Smooth muscle cell (in vitro differentiated cells): ENCODE measurements around the gene BIRC3. TPM values are rescaled to one million over a fixed set of nuclear protein-coding genes. Genes with fewer than 3 reads are reported as not detected.

Experiments used
- DNase-seq: peaks from one replicate; lab custom pipeline; 2025; ENCODE audit not compliant: unreplicated experiment; lab: John Stamatoyannopoulos, UW
- H2AFZ ChIP-seq: fragments of 200-600 bp; sonication (generic); 2 replicates; pipeline ENCODE4 v1.6.0; 2016; ENCODE audit warnings: antibody characterized with exemption, low read depth, mild to moderate bottlenecking
- H3F3A ChIP-seq: fragments of 200-600 bp; sonication (generic); 2 replicates; pipeline ENCODE4 v1.6.0; 2017; ENCODE audit warnings: antibody characterized with exemption, low read depth
- H3K27ac ChIP-seq: fragments of 200-600 bp; sonication (generic); 2 replicates; pipeline ENCODE4 v1.5.1; 2016; ENCODE audit warnings: low read depth, mild to moderate bottlenecking
- H3K27me3 ChIP-seq: fragments of 200-600 bp; sonication (generic); 2 replicates; pipeline ENCODE4 v1.6.1; 2016; ENCODE audit warnings: low read depth, mild to moderate bottlenecking
- H3K36me3 ChIP-seq: fragments of 200-600 bp; sonication (generic); 2 replicates; pipeline ENCODE4 v1.5.1; 2016; ENCODE audit warnings: low read depth
- H3K4me1 ChIP-seq: fragments of 200-600 bp; sonication (generic); 2 replicates; pipeline ENCODE4 v1.5.1; 2016; ENCODE audit warnings: low read depth
- H3K4me2 ChIP-seq: fragments of 200-600 bp; sonication (generic); 2 replicates; pipeline ENCODE4 v1.6.0; 2016; ENCODE audit warnings: mild to moderate bottlenecking
- H3K4me3 ChIP-seq: fragments of 200-600 bp; sonication (generic); 2 replicates; pipeline ENCODE4 v1.5.1; 2016; ENCODE audit warnings: mild to moderate bottlenecking
- H3K79me2 ChIP-seq: fragments of 200-600 bp; sonication (generic); 2 replicates; pipeline ENCODE4 v1.6.0; 2016; ENCODE audit warnings: low read depth, mild to moderate bottlenecking
- H3K9ac ChIP-seq: fragments of 200-600 bp; sonication (generic); 2 replicates; pipeline ENCODE4 v1.6.0; 2016; ENCODE audit warnings: low read depth
- H3K9me3 ChIP-seq: fragments of 200-600 bp; sonication (generic); replicated peaks from 2 replicates; pipeline ENCODE4 v1.5.1; 2016; ENCODE audit warnings: low read depth
- H4K20me1 ChIP-seq: fragments of 200-600 bp; sonication (generic); 2 replicates; pipeline ENCODE4 v1.6.0; 2016; ENCODE audit warnings: low read depth
- CTCF ChIP-seq: fragments of 200-600 bp; sonication (generic); IDR thresholded peaks from 2 replicates; pipeline ENCODE4 v1.5.1; 2017; ENCODE audit warnings: borderline replicate concordance, mild to moderate bottlenecking, antibody characterized with exemption; ENCODE audit not compliant: insufficient read depth, poor library complexity, severe bottlenecking
- WGBS: methylation state at CpG from one replicate; pipeline ENCODE4 v1.1.7; 2016; ENCODE audit warnings: low lambda C conversion rate; 5-methylcytosine and 5-hydroxymethylcytosine counted together
- polyA plus RNA-seq: library from polyadenylated mRNA; unstranded; fragments of >200 nt; fragmentation: Nextera tagmentation; extraction: Ambion mirVana; gene quantifications from 2 replicates; pipeline ENCODE4 v1.2.1, GENCODE V29; 2016
- total RNA-seq: library from RNA; depleted of rRNA; stranded (reverse); fragments of >200 nt; gene quantifications from 2 replicates; pipeline ENCODE4 v1.2.3, GENCODE V29; 2014

The BIRC3 gene
- total and polyA plus RNA-seq, 2 experiments from 2014 or later: 0.94 to 1.6 TPM

- H3K4me1 ChIP-seq: peaks cover 3% of the 10 kb centered on the region
These were observed 2.9 kb downstream of the BIRC3 start for GRCh38 chr11:102320188-102320587.

GRCh38 chr11:102320679-102321078 is 3.4 kb downstream of the BIRC3 start:
- H3K27me3 ChIP-seq: no peaks in the 10 kb centered on the region
- H4K20me1 ChIP-seq: no peaks in the 10 kb centered on the region
- peak overlapping the region; percentile 26 for H2AFZ ChIP-seq
- peaks cover 4% of the 10 kb centered on the region for H3F3A ChIP-seq
- H3K79me2 ChIP-seq: no peaks in the 10 kb centered on the region
- no peak overlapping the region for H3K4me3 ChIP-seq
- DNase-seq: no peak
- H3K4me1 ChIP-seq: peaks cover 3% of the 10 kb centered on the region
- no peak overlapping the region for H3K4me2 ChIP-seq
- no peaks in the 10 kb centered on the region for H3K36me3 ChIP-seq
- no peak for TF ChIP-seq CTCF
- no peak overlapping the region for H3K9ac ChIP-seq
- H3K9me3 ChIP-seq: no peaks in the 10 kb centered on the region
- H3K27ac ChIP-seq: no peak overlapping the region

More at GRCh38 chr11:102320188-102320587, 2.9 kb downstream of the BIRC3 start:
- TF ChIP-seq CTCF: no peak
- H3K9ac ChIP-seq: no peak overlapping the region
- no peaks in the 10 kb centered on the region for H3K36me3 ChIP-seq
- no peak overlapping the region for H2AFZ ChIP-seq
- H3K27me3 ChIP-seq: no peaks in the 10 kb centered on the region
- no peak overlapping the region for H3K4me3 ChIP-seq
- H4K20me1 ChIP-seq: no peaks in the 10 kb centered on the region
- H3F3A ChIP-seq: peaks cover 4% of the 10 kb centered on the region
- H3K9me3 ChIP-seq: no peaks in the 10 kb centered on the region
- H3K79me2 ChIP-seq: no peaks in the 10 kb centered on the region
- H3K4me2 ChIP-seq: no peak overlapping the region
- no peak overlapping the region for H3K27ac ChIP-seq
- DNase-seq: no peak

- Histone ChIP-seq H3F3A (no peaks in the 10 kb centered on the region), H3K36me3 (no peaks in the 10 kb centered on the region), H4K20me1 (no peaks in the 10 kb centered on the region), H3K4me3 (no peak overlapping the region), H3K4me1 (no peaks in the 10 kb centered on the region), H3K9ac (no peak overlapping the region), H3K4me2 (no peak overlapping the region), H3K9me3 (no peaks in the 10 kb centered on the region), H3K79me2 (no peaks in the 10 kb centered on the region), H2AFZ (no peak overlapping the region), H3K27ac (no peak overlapping the region), H3K27me3 (no peaks in the 10 kb centered on the region)
- WGBS: 70% methylated on average over 2 of the region's 2 CpGs
- no peak for DNase-seq
- TF ChIP-seq CTCF: no peak
These were observed 5.3 kb downstream of the BIRC3 start for GRCh38 chr11:102322560-102322959.

- Histone ChIP-seq H3K27ac (no peak overlapping the region), H3K27me3 (no peaks in the 10 kb centered on the region), H3K36me3 (no peaks in the 10 kb centered on the region), H2AFZ (no peak overlapping the region), H3K9me3 (no peaks in the 10 kb centered on the region), H4K20me1 (no peaks in the 10 kb centered on the region), H3K4me2 (no peak overlapping the region), H3K4me1 (no peaks in the 10 kb centered on the region), H3K4me3 (no peak overlapping the region), H3K9ac (no peak overlapping the region), H3K79me2 (no peaks in the 10 kb centered on the region), H3F3A (no peaks in the 10 kb centered on the region)
- TF ChIP-seq CTCF: no peak
- 71% methylated on average over 1 of the region's 1 CpG for WGBS
- DNase-seq: no peak
These were observed 6.4 kb downstream of the BIRC3 start for GRCh38 chr11:102323542-102324251.
